HEK293 (cell line): ENCODE data around the gene SAMD11.

ENCODE experiments used
- GLIS1 ChIP-seq: fragments of 450-650 bp; formaldehyde crosslinking; IDR thresholded peaks from 2 replicates; pipeline ENCODE4 v1.5.1; 2016; ENCODE audit warnings: missing biosample characterization, missing genetic modification characterization
- GLIS2 ChIP-seq: fragments of 450-650 bp; formaldehyde crosslinking; IDR thresholded peaks from 2 replicates; pipeline ENCODE4 v1.5.1; 2016; ENCODE audit warnings: missing biosample characterization, missing genetic modification characterization
- KLF16 ChIP-seq: fragments of 450-650 bp; formaldehyde crosslinking; IDR thresholded peaks from 2 replicates; pipeline ENCODE4 v1.5.1; 2017; ENCODE audit warnings: missing biosample characterization, missing genetic modification characterization
- PRDM4 ChIP-seq: fragments of 450-650 bp; formaldehyde crosslinking; IDR thresholded peaks from 2 replicates; pipeline ENCODE4 v1.5.1; 2017; ENCODE audit warnings: missing biosample characterization, missing genetic modification characterization
- ZBTB11 ChIP-seq: fragments of 450-650 bp; formaldehyde crosslinking; conservative IDR thresholded peaks from 2 replicates; pipeline ENCODE4 v1.5.1; 2016; ENCODE audit warnings: low read depth, missing biosample characterization, missing genetic modification characterization
- ZBTB20 ChIP-seq: fragments of 450-650 bp; formaldehyde crosslinking; IDR thresholded peaks from 2 replicates; pipeline ENCODE4 v1.5.1; 2016; ENCODE audit warnings: missing biosample characterization, missing genetic modification characterization
- ZBTB7A ChIP-seq: fragments of 450-650 bp; formaldehyde crosslinking; IDR thresholded peaks from 2 replicates; pipeline ENCODE4 v1.5.1; 2016; ENCODE audit warnings: low read depth, missing biosample characterization, missing genetic modification characterization
- ZEB2 ChIP-seq: fragments of 450-650 bp; formaldehyde crosslinking; IDR thresholded peaks from 2 replicates; pipeline ENCODE4 v1.5.1; 2016; ENCODE audit warnings: missing biosample characterization, missing genetic modification characterization
- ZNF169 ChIP-seq: fragments of 450-650 bp; formaldehyde crosslinking; IDR thresholded peaks from 2 replicates; pipeline ENCODE4 v1.5.1; 2016; ENCODE audit warnings: missing biosample characterization, missing genetic modification characterization
- ZNF174 ChIP-seq: fragments of 450-650 bp; formaldehyde crosslinking; IDR thresholded peaks from 2 replicates; pipeline ENCODE4 v1.5.0; 2017; ENCODE audit warnings: missing biosample characterization, mild to moderate bottlenecking, missing genetic modification characterization
- ZNF175 ChIP-seq: fragments of 450-650 bp; formaldehyde crosslinking; IDR thresholded peaks from 2 replicates; pipeline ENCODE4 v1.5.1; 2016; ENCODE audit warnings: missing biosample characterization, missing genetic modification characterization
- ZNF23 ChIP-seq: fragments of 450-650 bp; formaldehyde crosslinking; IDR thresholded peaks from 2 replicates; pipeline ENCODE4 v1.5.1; 2016; ENCODE audit warnings: missing biosample characterization, missing genetic modification characterization, borderline replicate concordance
- ZNF26 ChIP-seq: fragments of 450-650 bp; formaldehyde crosslinking; IDR thresholded peaks from 2 replicates; pipeline ENCODE4 v1.5.1; 2016; ENCODE audit warnings: missing biosample characterization, missing genetic modification characterization
- ZNF596 ChIP-seq: fragments of 450-650 bp; IDR thresholded peaks from 2 replicates; pipeline ENCODE4 v1.5.0; 2018; ENCODE audit warnings: missing biosample characterization, mild to moderate bottlenecking, missing genetic modification characterization, moderate library complexity
- ZNF639 ChIP-seq: fragments of 450-650 bp; formaldehyde crosslinking; IDR thresholded peaks from 2 replicates; pipeline ENCODE4 v1.5.1; 2016; ENCODE audit warnings: missing biosample characterization, missing genetic modification characterization
- ZNF701 ChIP-seq: fragments of 450-650 bp; formaldehyde crosslinking; IDR thresholded peaks from 2 replicates; pipeline ENCODE4 v1.5.1; 2016; ENCODE audit warnings: missing biosample characterization, missing genetic modification characterization
- ZNF785 ChIP-seq: fragments of 450-650 bp; formaldehyde crosslinking; IDR thresholded peaks from 2 replicates; pipeline ENCODE4 v1.5.1; 2016; ENCODE audit warnings: missing biosample characterization, missing genetic modification characterization
- ZXDB ChIP-seq: fragments of 450-650 bp; formaldehyde crosslinking; IDR thresholded peaks from 2 replicates; pipeline ENCODE4 v1.5.1; 2016; ENCODE audit warnings: missing biosample characterization, missing genetic modification characterization

The SAMD11 gene

GRCh38 chr1:925561-926421 lies 2.1 kb downstream of the SAMD11 start (continued):
- 0 out of 2 replicates have a peak, but pooled peaks have one; percentile 27 for TF ChIP-seq PRDM4 (tag by site-specific recombination)
- peak; percentile 97 for TF ChIP-seq ZXDB (tag by site-specific recombination)
- no peak for TF ChIP-seq ZNF169 (tag by site-specific recombination)
- 0 out of 2 replicates have a peak, but pooled peaks have one; percentile 34 for TF ChIP-seq ZNF639
- no peak for TF ChIP-seq ZNF701
- no peak for TF ChIP-seq ZNF175 (tag by site-specific recombination)
- TF ChIP-seq GLIS1: peak; percentile 53; the same call in 1 of the 2 replicates
- no peak for TF ChIP-seq ZNF26
- TF ChIP-seq ZNF785 (tag by site-specific recombination): no peak
- TF ChIP-seq GLIS2 (tag by site-specific recombination): peak; percentile 79
- no peak for TF ChIP-seq ZNF596
- TF ChIP-seq KLF16 (tag by site-specific recombination): peak; percentile 54; the same call in 1 of the 2 replicates
- no peak for TF ChIP-seq ZNF174 (tag by site-specific recombination)
- peak; percentile 93 for TF ChIP-seq ZBTB20
- 0 out of 2 replicates have a peak, but pooled peaks have one; percentile 33 for TF ChIP-seq ZBTB11 (tag by site-specific recombination)
- peak; percentile 81; the same call in 1 of the 2 replicates for TF ChIP-seq ZBTB7A (tag by site-specific recombination)
- TF ChIP-seq ZNF23 (tag by site-specific recombination): no peak
- TF ChIP-seq ZEB2 (tag by site-specific recombination): peak; percentile 83
